ENCODE data around the gene TCF4. TPM values are rescaled to one million over a fixed set of nuclear protein-coding genes. Genes with fewer than 3 reads are reported as not detected.

Gene TCF4
- total RNA-seq, 1 donor from 2014 or later = 115 TPM

GRCh38 chr18:55418439-55418838 lies 169.6 kb downstream of the TCF4 start:
- peaks cover 24% of the 10 kb centered on the region for H3K4me1 ChIP-seq (ENCODE audit: insufficient read depth, low read length)
- FAIRE-seq = no peak
- no peaks in the 10 kb centered on the region for H4K20me1 ChIP-seq (ENCODE audit: insufficient read depth, low read length)
- no peak overlapping the region for H3K4me2 ChIP-seq (ENCODE audit: low read length)
- Mint-ChIP-seq H3K36me3 (ENCODE audit: low read depth, unreplicated experiment) (no peaks in the 10 kb centered on the region), H3K4me3 (ENCODE audit: unreplicated experiment) (no peak overlapping the region), H3K9me3 (ENCODE audit: unreplicated experiment) (no peaks in the 10 kb centered on the region), H3K4me1 (ENCODE audit: low read depth, unreplicated experiment) (peaks cover 44% of the 10 kb centered on the region), H3K27me3 (ENCODE audit: low read depth, unreplicated experiment) (no peaks in the 10 kb centered on the region), H3K27ac (ENCODE audit: unreplicated experiment) (no peak overlapping the region)
- H3K27me3 ChIP-seq (ENCODE audit: insufficient read depth, low read length) = no peaks in the 10 kb centered on the region
- H3K9me3 ChIP-seq (ENCODE audit: insufficient read depth, low read depth, low read length) = no peaks in the 10 kb centered on the region
- no peak overlapping the region for H2AFZ ChIP-seq (ENCODE audit: low read depth, low read length)
- H3K27ac ChIP-seq (ENCODE audit: low read depth, low read length) = no peak overlapping the region
- H3K4me3 ChIP-seq (ENCODE audit: insufficient read depth, low read depth, low read length) = no peak overlapping the region
- no peaks in the 10 kb centered on the region for H3K36me3 ChIP-seq (ENCODE audit: insufficient read depth, low read length)
- no peak overlapping the region for H3K9ac ChIP-seq (ENCODE audit: low read length)
- no peak for DNase-seq (ENCODE audit: low read depth)
- H3K79me2 ChIP-seq (ENCODE audit: insufficient read depth, low read length) = peaks cover 82% of the 10 kb centered on the region
- TF ChIP-seq EZH2 (IDR thresholded peaks at IDR 0.05; ENCODE audit: insufficient read depth, low read length) = no peak
- TF ChIP-seq, protein P1, sequence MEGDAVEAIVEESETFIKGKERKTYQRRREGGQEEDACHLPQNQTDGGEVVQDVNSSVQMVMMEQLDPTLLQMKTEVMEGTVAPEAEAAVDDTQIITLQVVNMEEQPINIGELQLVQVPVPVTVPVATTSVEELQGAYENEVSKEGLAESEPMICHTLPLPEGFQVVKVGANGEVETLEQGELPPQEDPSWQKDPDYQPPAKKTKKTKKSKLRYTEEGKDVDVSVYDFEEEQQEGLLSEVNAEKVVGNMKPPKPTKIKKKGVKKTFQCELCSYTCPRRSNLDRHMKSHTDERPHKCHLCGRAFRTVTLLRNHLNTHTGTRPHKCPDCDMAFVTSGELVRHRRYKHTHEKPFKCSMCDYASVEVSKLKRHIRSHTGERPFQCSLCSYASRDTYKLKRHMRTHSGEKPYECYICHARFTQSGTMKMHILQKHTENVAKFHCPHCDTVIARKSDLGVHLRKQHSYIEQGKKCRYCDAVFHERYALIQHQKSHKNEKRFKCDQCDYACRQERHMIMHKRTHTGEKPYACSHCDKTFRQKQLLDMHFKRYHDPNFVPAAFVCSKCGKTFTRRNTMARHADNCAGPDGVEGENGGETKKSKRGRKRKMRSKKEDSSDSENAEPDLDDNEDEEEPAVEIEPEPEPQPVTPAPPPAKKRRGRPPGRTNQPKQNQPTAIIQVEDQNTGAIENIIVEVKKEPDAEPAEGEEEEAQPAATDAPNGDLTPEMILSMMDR (IDR thresholded peaks at IDR 0.05; ENCODE audit: insufficient read depth, low read depth, low read length) = no peak

DNA sequence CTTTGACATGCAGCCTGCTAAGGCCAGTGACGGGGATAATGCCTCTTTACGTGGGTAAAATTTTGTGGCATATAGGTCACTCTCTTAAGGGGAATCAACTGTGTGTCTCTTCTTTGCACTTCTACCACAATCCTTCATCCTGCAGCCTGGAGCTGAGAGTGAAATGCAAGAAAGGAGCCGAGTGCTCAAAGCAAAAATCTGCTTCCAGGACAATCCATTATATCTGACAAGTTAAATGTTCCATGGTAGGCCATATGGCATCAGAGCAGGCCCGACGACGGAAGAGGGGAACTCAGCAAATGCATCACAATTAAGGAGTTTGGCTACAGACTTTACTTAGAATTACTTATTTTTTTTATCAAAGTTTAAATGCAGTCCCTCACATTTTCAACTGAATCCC lies 171.2 kb downstream of the TCF4 start:
- H3K4me2 ChIP-seq (ENCODE audit: low read length) = no peak overlapping the region
- no peak overlapping the region for H3K27ac ChIP-seq (ENCODE audit: low read depth, low read length)
- H3K9me3 ChIP-seq (ENCODE audit: insufficient read depth, low read depth, low read length) = no peaks in the 10 kb centered on the region
- Mint-ChIP-seq H3K4me3 (ENCODE audit: unreplicated experiment) (no peak overlapping the region), H3K4me1 (ENCODE audit: low read depth, unreplicated experiment) (peaks cover 42% of the 10 kb centered on the region), H3K27ac (ENCODE audit: unreplicated experiment) (no peak overlapping the region), H3K36me3 (ENCODE audit: low read depth, unreplicated experiment) (no peaks in the 10 kb centered on the region), H3K9me3 (ENCODE audit: unreplicated experiment) (no peaks in the 10 kb centered on the region), H3K27me3 (ENCODE audit: low read depth, unreplicated experiment) (no peaks in the 10 kb centered on the region)
- TF ChIP-seq EZH2 (IDR thresholded peaks at IDR 0.05; ENCODE audit: insufficient read depth, low read length) = no peak
- TF ChIP-seq, protein P1 (IDR thresholded peaks at IDR 0.05; ENCODE audit: insufficient read depth, low read depth, low read length) = no peak
- H3K79me2 ChIP-seq (ENCODE audit: insufficient read depth, low read length) = peaks cover 87% of the 10 kb centered on the region
- no peak overlapping the region for H3K4me3 ChIP-seq (ENCODE audit: insufficient read depth, low read depth, low read length)
- no peaks in the 10 kb centered on the region for H3K36me3 ChIP-seq (ENCODE audit: insufficient read depth, low read length)
- DNase-seq (ENCODE audit: low read depth) = peak; percentile 53
- no peak for FAIRE-seq
- no peaks in the 10 kb centered on the region for H4K20me1 ChIP-seq (ENCODE audit: insufficient read depth, low read length)
- H3K9ac ChIP-seq (ENCODE audit: low read length) = no peak overlapping the region
- no peaks in the 10 kb centered on the region for H3K27me3 ChIP-seq (ENCODE audit: insufficient read depth, low read length)
- no peak overlapping the region for H2AFZ ChIP-seq (ENCODE audit: low read depth, low read length)
- peaks cover 14% of the 10 kb centered on the region for H3K4me1 ChIP-seq (ENCODE audit: insufficient read depth, low read length)

GRCh38 chr18:55415258-55415871 lies 172.6 kb downstream of the TCF4 start:
- no peak overlapping the region for H2AFZ ChIP-seq (ENCODE audit: low read depth, low read length)
- no peaks in the 10 kb centered on the region for H3K36me3 Mint-ChIP-seq (ENCODE audit: low read depth, unreplicated experiment)
- H3K9me3 Mint-ChIP-seq (ENCODE audit: unreplicated experiment) = no peaks in the 10 kb centered on the region
- peaks cover 30% of the 10 kb centered on the region for H3K4me1 Mint-ChIP-seq (ENCODE audit: low read depth, unreplicated experiment)
- peaks cover 89% of the 10 kb centered on the region for H3K79me2 ChIP-seq (ENCODE audit: insufficient read depth, low read length)
- peak overlapping the region; percentile 2 for H3K4me2 ChIP-seq (ENCODE audit: low read length)
- H3K4me1 ChIP-seq (ENCODE audit: insufficient read depth, low read length) = peaks cover 9% of the 10 kb centered on the region
- no peak overlapping the region for H3K4me3 ChIP-seq (ENCODE audit: insufficient read depth, low read depth, low read length)
- H3K9ac ChIP-seq (ENCODE audit: low read length) = no peak overlapping the region
- no peaks in the 10 kb centered on the region for H3K9me3 ChIP-seq (ENCODE audit: insufficient read depth, low read depth, low read length)
- peak overlapping the region; percentile 47 for H3K27ac Mint-ChIP-seq (ENCODE audit: unreplicated experiment)
- H3K36me3 ChIP-seq (ENCODE audit: insufficient read depth, low read length) = no peaks in the 10 kb centered on the region
- TF ChIP-seq EZH2 (IDR thresholded peaks at IDR 0.05; ENCODE audit: insufficient read depth, low read length) = no peak
- TF ChIP-seq, protein P1 (IDR thresholded peaks at IDR 0.05; ENCODE audit: insufficient read depth, low read depth, low read length) = peak; percentile 91
- H3K27me3 Mint-ChIP-seq (ENCODE audit: low read depth, unreplicated experiment) = no peaks in the 10 kb centered on the region
- no peaks in the 10 kb centered on the region for H4K20me1 ChIP-seq (ENCODE audit: insufficient read depth, low read length)
- H3K27me3 ChIP-seq (ENCODE audit: insufficient read depth, low read length) = no peaks in the 10 kb centered on the region
- no peak for FAIRE-seq
- no peak overlapping the region for H3K27ac ChIP-seq (ENCODE audit: low read depth, low read length)
- H3K4me3 Mint-ChIP-seq (ENCODE audit: unreplicated experiment) = no peak overlapping the region
- peak; percentile 71 for DNase-seq (ENCODE audit: low read depth)
